IMR-90 (cell line): ENCODE results near the gene STRN4.

Experiments used
- BHLHE40 ChIP-seq: fragments of 150-350 bp; IDR thresholded peaks from 2 replicates; pipeline ENCODE4 v1.6.1; 2016; ENCODE audit warnings: mild to moderate bottlenecking, low read depth, low read length
- CTCF ChIP-seq: conservative IDR thresholded peaks from 2 replicates; pipeline ENCODE4 v1.5.1; 2012; ENCODE audit warnings: mild to moderate bottlenecking, low read depth, low read length, improper control_type of control experiment
- MAFK ChIP-seq: IDR thresholded peaks from 2 replicates; pipeline ENCODE4 v1.6.1; 2012; ENCODE audit warnings: low read depth, low read length, improper control_type of control experiment
- POLR2A ChIP-seq: IDR thresholded peaks from 2 replicates; pipeline ENCODE4 v1.6.1; 2012; ENCODE audit warnings: mild to moderate bottlenecking, low read depth, low read length
- RCOR1 ChIP-seq: IDR thresholded peaks from 2 replicates; pipeline ENCODE4 v1.6.1; 2012; ENCODE audit warnings: mild to moderate bottlenecking, low read length, improper control_type of control experiment; ENCODE audit not compliant: insufficient replicate concordance

- TF ChIP-seq CTCF (no peak), BHLHE40 (no peak), POLR2A (no peak), MAFK (no peak), RCOR1 (no peak)
Observed at GRCh38 chr19:46736531-46737297, 9.5 kb downstream of the STRN4 start.
